Left lung (tissue), 10 donors: ENCODE measurements around the gene ADAMTS12. TPM values are rescaled to one million over a fixed set of nuclear protein-coding genes. Genes with fewer than 3 reads are reported as not detected.

Source experiments
- ATAC-seq: fragments of 200-7000 bp; cut with Tn5 transposase; one replicate; pipeline ENCODE4 v1.9.1; 2020; ENCODE audit warnings: moderate library complexity
- DNase-seq, 4 donors: peaks; one replicate each; pipeline ENCODE4 v3.0.0-alpha.2; 2013 to 2020
- H3K27ac ChIP-seq, 2 donors: fragments of 200-600 bp; sonication (generic) in 1 of 2; one replicate each; pipeline versions ENCODE4 v1.5.0 to v1.8.0; 2020 to 2021
- H3K27me3 ChIP-seq, 2 donors: fragments of 200-600 bp; sonication (generic) in 1 of 2; one replicate each; pipeline versions ENCODE4 v1.5.0 to v1.8.0; 2020 to 2021
- H3K36me3 ChIP-seq, 2 donors: fragments of 200-600 bp; sonication (generic) in 1 of 2; one replicate each; pipeline versions ENCODE4 v1.5.0 to v1.8.0; 2020 to 2021
- H3K4me1 ChIP-seq, 2 donors: fragments of 200-600 bp; one replicate each; pipeline ENCODE4 v1.8.0; 2021
- H3K4me3 ChIP-seq, 2 donors: fragments of 200-600 bp; sonication (generic) in 1 of 2; one replicate each; pipeline versions ENCODE4 v1.5.0 to v1.8.0; 2020 to 2021; ENCODE audit warnings: mild to moderate bottlenecking in 1 of 2
- H3K9me3 ChIP-seq, 2 donors: fragments of 200-600 bp; sonication (generic) in 1 of 2; one replicate each; pipeline versions ENCODE4 v1.5.0 to v1.8.0; 2020 to 2021
- intact Hi-C, 2 donors: fragments of 100-400 bp; cut with DNase I; formaldehyde crosslinking; loops; one replicate each; pipeline versions ENCODE4 v1.11.2 to v1.14.2; 2022
- polyA plus RNA-seq, 6 donors: library from polyadenylated mRNA; unstranded; fragments of 120-200 nt; gene quantifications; one replicate each; pipeline ENCODE4 v1.2.1, GENCODE V29; 2013; ENCODE audit not compliant: insufficient read length in 6 of 6
- total RNA-seq, 2 donors: library from RNA; stranded (reverse); fragmentation: NEBNext Ultra II Directional; extraction: Animal tissue kit (Norgen Biotek cat#: 25700); gene quantifications; one replicate each; pipeline ENCODE4 v1.2.1, GENCODE V29; 2021
- TF ChIP-seq, protein P1 (sequence below), 2 donors: fragments of 200-600 bp; sonication (generic) in 1 of 2; IDR thresholded peaks; one replicate each; pipeline versions ENCODE4 v1.5.0 to v1.8.0; 2021; ENCODE audit warnings: antibody characterized with exemption in 2 of 2
- donor health status: DM: no; HTN: yes; CAD: no.
- donor health status: DM: no; HTN: no; CAD: no.

The ADAMTS12 gene
- total and polyA plus RNA-seq, 8 donors: 11.6 to 59.1 (median 52.1) TPM

DNA sequence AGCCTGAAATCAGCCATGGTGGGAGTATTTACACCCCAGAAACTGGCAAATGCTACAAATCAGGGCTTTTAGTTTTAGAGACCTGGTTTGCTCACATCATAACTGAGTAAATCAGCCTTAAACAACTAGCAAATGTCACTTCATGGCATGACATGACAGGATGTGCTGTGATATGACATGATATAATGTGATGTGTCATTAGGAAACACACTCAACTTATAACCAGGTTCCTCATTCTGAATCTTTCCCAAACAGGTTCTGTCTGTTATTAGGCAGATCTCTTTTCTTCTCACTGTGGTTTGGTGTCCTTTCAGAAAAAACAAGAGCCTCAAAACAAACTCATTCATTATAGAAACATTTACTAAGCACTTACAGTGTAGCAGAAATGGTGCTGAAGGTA is 90.5 kb downstream of the ADAMTS12 start:
- Histone ChIP-seq H3K27me3 (no peaks in the 10 kb centered on the region), H3K4me3 (no peak overlapping the region), H3K9me3 (no peaks in the 10 kb centered on the region), H3K27ac (no peak overlapping the region), H3K36me3 (no peaks in the 10 kb centered on the region), H3K4me1 (no peaks in the 10 kb centered on the region)
- TF ChIP-seq, protein P1, sequence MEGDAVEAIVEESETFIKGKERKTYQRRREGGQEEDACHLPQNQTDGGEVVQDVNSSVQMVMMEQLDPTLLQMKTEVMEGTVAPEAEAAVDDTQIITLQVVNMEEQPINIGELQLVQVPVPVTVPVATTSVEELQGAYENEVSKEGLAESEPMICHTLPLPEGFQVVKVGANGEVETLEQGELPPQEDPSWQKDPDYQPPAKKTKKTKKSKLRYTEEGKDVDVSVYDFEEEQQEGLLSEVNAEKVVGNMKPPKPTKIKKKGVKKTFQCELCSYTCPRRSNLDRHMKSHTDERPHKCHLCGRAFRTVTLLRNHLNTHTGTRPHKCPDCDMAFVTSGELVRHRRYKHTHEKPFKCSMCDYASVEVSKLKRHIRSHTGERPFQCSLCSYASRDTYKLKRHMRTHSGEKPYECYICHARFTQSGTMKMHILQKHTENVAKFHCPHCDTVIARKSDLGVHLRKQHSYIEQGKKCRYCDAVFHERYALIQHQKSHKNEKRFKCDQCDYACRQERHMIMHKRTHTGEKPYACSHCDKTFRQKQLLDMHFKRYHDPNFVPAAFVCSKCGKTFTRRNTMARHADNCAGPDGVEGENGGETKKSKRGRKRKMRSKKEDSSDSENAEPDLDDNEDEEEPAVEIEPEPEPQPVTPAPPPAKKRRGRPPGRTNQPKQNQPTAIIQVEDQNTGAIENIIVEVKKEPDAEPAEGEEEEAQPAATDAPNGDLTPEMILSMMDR (IDR thresholded peaks at IDR 0.05): no peak
- intact Hi-C loops: no loop called here
- ATAC-seq: no peak
- no peak for DNase-seq

DNA sequence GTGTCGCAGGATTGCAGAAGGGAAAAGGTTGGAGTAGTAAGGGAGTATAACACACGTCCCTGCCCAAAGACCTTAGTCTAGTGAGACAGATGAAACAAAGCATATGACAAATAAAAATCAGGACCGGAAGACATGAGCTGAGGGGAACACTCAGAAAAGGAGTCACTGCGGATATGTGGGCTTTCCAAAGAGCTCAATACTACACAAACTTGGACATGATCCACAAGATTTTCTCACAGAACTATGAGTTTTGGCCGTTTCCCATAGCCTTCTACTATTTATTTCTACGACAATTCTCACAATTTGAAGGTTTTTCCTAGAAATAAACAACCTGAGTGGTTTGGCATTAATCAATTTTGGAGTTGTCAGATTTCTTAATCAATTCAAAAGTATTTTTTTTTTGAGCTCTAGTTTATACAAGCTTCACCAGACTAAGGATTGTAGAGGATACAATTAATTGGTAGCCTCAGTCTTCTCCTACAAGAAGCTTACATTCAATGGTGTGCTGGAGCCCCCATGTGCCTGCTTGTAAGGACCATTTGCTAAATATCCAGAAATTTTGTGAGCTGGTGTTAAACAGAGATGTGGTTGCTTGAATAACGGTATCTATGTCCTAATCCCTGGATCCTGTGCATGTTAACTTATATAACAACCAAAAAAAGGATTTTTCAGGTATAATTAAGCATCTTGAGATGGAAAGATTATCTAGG is 91.4 kb downstream of the ADAMTS12 start:
- ATAC-seq: no peak
- Histone ChIP-seq H3K36me3 (no peaks in the 10 kb centered on the region), H3K4me3 (no peak overlapping the region), H3K27ac (no peak overlapping the region), H3K27me3 (no peaks in the 10 kb centered on the region), H3K9me3 (no peaks in the 10 kb centered on the region), H3K4me1 (no peaks in the 10 kb centered on the region)
- TF ChIP-seq, protein P1 (IDR thresholded peaks at IDR 0.05): no peak
- no peak for DNase-seq
- intact Hi-C loops: no loop called here

DNA sequence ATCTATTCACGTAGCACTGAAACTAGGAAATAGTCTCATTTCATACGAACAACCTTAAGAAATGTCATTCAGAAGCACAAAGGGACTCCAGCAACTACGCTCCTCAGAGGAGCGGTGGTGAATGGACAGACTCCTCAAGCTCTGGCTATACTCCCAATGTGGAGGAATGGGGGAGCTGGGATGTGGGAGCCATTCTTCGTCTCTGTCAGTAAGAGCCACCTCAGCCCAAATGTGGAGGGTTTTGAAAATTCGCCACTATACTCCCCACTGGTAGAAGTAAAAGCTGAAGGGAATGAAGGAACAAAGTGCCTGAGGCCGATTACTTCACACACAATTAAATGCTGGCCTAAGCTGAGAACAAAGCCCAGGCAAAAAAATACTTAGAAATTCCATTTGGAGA is 96.3 kb downstream of the ADAMTS12 start:
- intact Hi-C loops: no loop called here
- H3K4me3 ChIP-seq: no peak overlapping the region
- ATAC-seq: no peak
- no peaks in the 10 kb centered on the region for H3K9me3 ChIP-seq
- no peaks in the 10 kb centered on the region for H3K36me3 ChIP-seq
- H3K4me1 ChIP-seq: no peaks in the 10 kb centered on the region
- H3K27me3 ChIP-seq: peaks cover 0 to 4% of the 10 kb centered on the region in 2 donors
- no peak for DNase-seq
- TF ChIP-seq, protein P1 (IDR thresholded peaks at IDR 0.05): no peak
- no peak overlapping the region for H3K27ac ChIP-seq

DNA sequence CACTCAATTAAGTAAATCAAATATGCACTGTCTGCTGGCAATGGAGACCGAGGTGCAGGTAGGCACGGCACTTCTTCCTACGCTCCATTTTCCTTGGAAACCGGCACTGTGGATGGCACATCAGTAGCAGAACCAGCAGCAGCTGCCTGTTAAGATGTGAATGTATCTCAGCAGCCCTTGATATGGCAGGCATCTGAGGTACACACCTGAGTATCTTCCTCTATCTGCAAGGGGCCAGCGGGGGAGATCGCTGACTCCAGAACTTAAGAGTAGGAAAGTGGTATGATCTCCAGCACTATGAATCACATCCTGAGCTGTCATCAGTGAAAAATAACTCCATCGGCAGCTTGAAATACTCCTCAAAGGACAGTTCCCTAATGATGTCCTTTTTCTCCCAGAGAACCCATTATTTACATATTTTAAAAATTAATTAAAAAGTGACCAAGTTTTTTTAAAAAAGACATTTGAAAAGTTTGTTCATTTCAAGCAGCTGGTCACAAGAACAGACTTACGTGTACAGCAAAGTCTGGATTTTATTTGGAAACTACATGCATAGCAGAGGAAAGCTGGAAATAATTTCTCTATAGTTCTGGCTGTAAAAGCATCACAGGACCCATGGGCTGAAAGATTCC is 97.1 kb downstream of the ADAMTS12 start:
- ATAC-seq: no peak
- Histone ChIP-seq H3K4me1 (no peaks in the 10 kb centered on the region), H3K36me3 (no peaks in the 10 kb centered on the region), H3K27me3 (peaks cover 0 to 4% of the 10 kb centered on the region in 2 donors), H3K9me3 (no peaks in the 10 kb centered on the region), H3K4me3 (no peak overlapping the region), H3K27ac (no peak overlapping the region)
- TF ChIP-seq, protein P1 (IDR thresholded peaks at IDR 0.05): no peak
- DNase-seq: no peak
- intact Hi-C loops: no loop called here

DNA sequence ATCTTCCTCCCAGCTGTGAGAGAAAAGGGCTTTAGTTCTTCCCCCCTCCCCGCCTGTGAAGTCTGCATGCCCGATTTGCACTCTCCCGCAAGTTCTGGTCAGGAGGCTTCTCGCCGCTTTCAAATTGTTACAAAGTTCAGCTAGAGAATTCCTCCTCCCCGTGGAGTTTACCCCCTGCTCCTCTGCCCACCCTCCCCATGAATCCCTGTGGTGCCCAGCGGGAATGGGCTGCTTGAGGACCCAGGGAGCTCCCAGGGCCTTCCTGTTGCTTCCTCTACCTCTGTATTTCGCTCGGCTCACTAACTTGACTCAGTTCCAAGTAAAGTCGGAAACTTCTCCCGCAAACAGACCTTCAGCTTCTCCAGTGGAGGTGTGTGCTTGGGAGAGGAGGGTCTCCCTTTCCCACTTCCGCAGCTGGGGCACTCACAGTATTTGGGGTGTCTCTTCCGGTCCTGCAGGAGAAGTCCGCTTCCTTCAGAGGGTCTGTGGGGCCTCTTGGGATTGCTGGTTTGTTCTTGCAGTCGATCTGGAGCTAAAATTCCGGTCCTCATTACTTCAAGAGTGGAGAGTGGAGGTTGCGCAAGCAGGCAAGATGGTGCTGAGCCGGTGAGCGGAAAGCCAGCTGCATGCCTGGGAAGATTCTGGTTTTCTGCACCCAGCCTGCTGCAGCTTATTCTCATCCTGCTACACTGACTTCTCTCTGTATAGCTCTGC is 97.8 kb downstream of the ADAMTS12 start:
- H3K27ac ChIP-seq: no peak overlapping the region
- intact Hi-C loops: no loop called here
- TF ChIP-seq, protein P1 (IDR thresholded peaks at IDR 0.05): no peak
- DNase-seq: no peak
- no peaks in the 10 kb centered on the region for H3K36me3 ChIP-seq
- peaks cover 0 to 4% of the 10 kb centered on the region in 2 donors for H3K27me3 ChIP-seq
- H3K4me3 ChIP-seq: no peak overlapping the region
- H3K4me1 ChIP-seq: no peaks in the 10 kb centered on the region
- H3K9me3 ChIP-seq: no peaks in the 10 kb centered on the region
- ATAC-seq: no peak
